ENCODE results near the gene LMOD1.
"Not testable (repeated sequence)": the region's sequence is repeated elsewhere in the genome, so short reads cannot be mapped to it uniquely, and the experiment has no call there.

Gene LMOD1

DNA sequence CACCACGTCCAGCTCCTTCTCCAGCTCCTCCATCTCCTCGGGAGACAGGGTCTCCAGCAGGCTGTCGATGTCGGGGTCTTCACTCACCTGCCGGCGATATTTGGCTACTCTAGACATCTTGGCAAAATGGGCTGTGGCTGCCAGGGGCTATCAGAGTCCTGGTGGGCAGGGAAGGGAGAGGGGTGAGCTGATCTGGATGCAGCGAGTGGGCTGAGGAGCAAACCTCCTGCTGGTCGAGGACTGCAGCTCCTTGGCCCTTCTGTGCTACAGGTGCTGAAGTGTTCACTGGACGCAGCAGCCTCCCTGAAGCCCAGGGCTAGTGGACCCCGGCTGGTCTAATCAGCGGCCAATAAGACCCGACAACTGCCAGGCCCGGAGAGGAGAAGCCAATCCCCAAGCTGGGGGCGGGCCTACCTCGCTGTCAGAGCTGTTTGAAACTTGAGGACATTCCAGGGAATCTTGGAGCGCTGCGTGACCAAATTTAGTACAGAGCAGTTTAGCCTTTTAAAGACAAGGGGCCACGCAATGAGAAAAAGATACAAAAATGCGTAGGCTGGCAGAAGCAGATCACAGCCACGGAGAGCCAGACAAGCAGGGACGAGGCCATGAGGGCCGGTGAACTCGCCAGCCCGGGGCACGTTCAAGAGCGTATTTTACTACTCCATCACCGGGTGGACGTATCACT lies at the start of gene LMOD1:
TSS of gene LMOD1 (minus strand) at position 325 of the 685 bp plus-strand sequence. CDS start at position 117, 208 bp downstream.
- peak in 44 of 56 donors; percentile 2 to 72 (median 32) for DNase-seq

DNA sequence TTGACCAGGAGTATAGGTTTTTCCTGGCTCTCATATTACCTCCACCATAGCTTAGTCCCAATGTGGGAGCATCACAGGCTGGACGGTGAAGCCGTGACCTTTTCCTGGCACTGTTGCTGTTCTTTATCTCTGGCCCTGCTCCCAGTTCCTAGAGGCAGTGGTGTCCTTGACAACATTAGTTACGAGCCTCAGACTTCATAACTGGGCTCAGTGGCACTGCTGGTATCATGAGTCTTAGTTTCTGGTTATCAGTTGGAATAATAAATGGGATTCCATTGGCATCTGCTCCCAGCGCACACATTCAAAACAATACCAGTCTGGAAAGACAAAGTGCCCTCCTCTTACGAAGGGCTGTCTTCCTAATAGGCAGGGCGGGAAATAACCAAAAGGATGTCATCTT lies 44.1 kb upstream of the LMOD1 start:
- no peak for DNase-seq

DNA sequence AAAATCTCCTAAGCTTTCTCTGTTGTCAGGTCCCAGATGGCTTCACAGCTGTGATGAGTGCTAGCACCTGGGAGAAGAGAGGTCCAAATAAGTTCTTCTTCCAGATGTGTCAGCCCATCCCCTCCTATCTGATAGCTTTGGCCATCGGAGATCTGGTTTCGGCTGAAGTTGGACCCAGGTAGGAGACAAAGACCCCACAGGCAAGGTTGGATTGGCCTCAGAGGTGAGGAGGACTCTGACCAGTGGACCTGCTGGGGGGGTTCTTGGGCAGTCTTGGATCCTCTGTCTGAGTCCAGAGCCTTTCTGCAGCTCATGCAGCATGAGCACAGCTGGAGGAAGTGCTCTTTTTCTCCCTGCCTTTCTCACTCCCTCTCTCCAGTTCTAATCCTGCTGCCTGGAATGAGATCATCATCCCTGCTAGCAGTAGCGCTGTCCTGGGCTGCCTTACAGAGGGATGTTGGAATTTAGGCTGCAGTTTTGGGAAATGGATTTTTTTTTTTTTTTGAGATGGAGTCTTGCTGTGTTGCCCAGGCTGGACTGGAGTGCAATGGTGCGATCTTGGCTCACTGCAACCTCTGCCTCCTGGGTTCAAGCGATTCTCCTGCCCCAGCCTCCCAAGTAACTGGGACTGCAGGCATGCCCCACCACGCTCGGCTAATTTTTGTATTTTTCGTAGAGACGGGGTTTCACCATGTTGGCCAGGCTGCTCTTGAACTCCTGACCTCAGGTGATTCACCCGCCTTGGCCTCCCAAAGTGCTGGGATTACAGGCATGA lies 43.2 kb upstream of the LMOD1 start:
- no peak for DNase-seq

DNA sequence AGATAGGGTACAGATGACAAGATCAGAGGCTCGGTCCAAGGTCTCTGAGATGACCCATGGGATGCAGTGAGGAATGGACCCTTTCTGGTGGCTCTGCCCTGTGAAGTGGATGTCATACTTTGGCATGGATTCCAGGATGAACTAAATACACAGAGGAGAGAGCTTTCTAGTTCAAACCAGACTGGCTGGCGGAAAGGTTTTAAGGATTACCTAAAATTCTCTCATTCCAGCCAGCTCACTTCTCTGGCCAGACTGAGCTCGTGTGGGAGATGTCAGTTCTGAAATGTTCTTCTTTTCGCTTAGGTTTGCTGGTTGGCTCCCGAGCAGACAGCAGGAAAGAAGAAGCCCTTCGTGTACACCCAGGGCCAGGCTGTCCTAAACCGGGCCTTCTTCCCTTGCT lies 42.3 kb upstream of the LMOD1 start:
- no peak for DNase-seq

DNA sequence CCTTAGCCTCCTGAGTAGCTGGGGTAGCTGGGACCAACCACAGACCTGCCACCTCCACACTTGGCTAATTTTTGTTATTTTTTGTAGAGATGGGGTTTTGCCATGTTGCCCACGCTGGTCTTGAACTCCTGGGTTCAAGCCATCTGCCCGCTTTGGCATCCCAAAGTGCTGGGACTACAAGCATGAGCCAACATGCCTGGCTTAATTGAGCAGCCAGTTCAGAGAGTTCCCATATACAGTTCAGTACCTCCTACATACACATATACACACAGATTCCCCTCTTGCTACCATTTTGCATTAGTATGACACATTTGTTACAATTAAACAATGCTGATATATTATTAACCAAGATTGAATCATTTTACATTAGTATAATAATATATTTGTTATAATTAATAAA lies 39.0 kb upstream of the LMOD1 start:
- no peak for DNase-seq

DNA sequence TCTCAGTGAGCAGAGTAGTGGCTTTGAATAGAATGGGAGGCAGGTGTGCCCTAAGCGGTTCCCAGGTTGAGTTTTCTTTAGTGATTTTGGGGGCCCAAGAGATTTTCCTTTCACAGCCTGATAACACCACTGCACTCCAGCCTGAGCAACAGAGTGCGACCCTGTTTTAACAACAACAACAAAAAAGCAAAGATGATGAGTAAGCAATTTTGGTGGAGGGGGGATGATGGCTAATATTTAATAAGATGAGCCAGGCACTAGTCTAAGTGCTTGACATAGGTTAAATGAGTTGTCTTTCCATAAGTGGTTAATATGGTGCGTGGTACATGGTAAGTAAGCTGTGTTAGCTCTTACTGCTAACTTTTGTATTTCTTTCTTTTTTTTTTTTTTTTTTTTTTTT lies 38.1 kb upstream of the LMOD1 start:
- no peak for DNase-seq

DNA sequence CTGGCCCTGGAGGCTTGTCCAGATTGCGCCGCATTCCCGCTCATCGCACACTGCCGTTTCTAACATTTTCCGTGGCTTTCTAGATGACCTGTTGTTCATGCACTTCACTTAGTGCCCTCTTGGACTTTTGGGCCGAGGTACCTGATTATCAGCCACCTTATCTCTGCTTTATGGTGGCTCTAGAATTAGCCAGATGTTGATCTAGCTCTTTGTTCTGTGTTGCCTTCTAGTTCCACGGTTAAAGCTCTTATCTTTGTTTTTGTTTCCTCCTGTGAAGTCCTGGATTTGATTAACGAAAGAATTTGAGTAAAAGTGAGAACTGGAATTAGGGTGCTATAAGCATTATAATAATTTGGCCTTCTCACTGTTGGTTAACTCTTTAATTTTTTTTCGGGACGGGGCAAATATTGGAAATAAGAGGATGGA lies 37.0 kb upstream of the LMOD1 start:
- DNase-seq = no peak

DNA sequence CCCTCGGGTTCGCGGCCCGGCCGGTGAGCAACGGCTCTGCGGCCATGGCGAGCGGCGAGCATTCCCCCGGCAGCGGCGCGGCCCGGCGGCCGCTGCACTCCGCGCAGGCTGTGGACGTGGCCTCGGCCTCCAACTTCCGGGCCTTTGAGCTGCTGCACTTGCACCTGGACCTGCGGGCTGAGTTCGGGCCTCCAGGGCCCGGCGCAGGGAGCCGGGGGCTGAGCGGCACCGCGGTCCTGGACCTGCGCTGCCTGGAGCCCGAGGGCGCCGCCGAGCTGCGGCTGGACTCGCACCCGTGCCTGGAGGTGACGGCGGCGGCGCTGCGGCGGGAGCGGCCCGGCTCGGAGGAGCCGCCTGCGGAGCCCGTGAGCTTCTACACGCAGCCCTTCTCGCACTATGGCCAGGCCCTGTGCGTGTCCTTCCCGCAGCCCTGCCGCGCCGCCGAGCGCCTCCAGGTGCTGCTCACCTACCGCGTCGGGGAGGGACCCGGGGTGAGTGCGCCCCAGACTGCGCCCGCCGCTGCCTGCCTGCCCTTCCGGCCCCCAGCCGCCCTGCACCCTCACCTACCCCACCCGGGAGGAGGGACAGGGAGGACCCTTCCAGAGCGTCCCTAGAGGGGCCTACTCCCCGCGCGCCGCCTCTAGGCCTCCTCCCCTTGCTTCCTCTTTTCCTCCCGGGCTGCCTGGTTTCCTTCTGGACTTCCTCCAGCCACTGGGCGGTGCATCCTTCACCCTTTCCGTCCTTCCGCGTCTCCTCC lies 36.5 kb upstream of the LMOD1 start, which contains the start of gene RNPEP:
TSS of gene RNPEP (plus strand) at position 26 of the 757 bp plus-strand sequence. CDS start at position 45, 19 bp downstream.
- peak in 43 of 56 donors; percentile 16 to 72 (median 50) for DNase-seq

DNA sequence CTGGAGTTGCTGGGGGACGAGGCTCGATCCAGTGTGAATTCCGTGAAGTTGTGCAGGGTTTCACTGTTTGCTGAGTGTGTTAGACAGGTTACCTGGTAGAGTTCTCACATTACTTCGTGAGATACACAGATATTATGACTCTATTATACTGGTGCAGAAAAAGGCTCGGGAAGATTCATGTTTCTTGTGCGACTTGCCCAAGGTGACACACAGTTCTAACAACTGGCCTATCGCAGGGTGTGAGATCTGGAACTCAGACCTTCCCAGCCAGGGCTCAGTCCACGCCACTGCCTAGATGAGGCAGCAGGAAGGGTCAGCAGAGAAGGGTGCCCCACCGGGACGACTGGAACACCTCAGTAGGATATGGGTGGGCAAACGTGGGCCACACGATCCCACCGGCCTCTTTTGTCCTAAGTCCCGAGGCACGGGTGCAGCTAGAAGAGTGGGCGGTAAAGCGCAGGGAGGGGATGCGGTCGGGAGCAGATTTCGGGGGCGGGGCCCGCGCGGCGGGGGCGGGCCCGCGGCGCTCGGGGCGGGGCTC lies 35.8 kb upstream of the LMOD1 start:
- DNase-seq = peak in 32 of 56 donors; percentile 24 to 80 (median 51)

DNA sequence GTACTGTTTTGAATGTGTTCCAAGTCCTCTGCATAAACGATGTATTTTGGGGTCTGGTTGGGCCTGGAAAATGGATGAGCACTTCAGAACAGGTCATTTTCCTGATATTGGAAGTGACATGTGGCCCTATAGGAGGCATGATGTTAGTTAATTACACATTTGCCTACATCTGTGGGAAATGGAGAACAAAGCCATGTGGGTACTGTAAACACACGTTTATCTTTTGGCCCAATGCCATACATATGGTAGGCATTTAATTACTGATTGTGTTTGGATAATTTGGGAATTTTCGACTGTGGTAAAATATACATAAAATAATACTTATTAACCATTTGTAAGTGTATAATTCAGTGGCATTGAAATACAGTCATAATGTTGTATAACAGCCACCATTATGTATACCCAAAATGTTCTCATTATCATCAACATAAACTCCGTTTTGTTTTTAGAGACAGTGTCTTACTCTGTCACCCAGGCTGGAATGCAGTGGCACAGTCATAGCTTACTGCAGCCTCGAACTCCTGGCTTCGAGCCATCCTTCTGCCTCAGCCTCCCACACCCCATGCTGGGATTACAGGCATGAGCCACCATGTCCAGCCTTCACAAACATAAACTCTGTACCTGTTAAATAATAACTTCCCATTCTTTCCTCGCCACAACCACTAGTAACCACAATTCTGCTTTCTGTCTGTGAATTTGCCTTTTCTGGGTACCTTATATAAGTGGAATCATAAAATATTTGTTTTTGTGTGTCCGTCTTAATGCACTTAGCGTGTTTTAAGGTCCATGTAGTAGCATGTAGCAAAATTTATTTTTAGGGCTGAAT lies 24.2 kb upstream of the LMOD1 start:
- peak in 1 of 56 donors; percentile 32 for DNase-seq

DNA sequence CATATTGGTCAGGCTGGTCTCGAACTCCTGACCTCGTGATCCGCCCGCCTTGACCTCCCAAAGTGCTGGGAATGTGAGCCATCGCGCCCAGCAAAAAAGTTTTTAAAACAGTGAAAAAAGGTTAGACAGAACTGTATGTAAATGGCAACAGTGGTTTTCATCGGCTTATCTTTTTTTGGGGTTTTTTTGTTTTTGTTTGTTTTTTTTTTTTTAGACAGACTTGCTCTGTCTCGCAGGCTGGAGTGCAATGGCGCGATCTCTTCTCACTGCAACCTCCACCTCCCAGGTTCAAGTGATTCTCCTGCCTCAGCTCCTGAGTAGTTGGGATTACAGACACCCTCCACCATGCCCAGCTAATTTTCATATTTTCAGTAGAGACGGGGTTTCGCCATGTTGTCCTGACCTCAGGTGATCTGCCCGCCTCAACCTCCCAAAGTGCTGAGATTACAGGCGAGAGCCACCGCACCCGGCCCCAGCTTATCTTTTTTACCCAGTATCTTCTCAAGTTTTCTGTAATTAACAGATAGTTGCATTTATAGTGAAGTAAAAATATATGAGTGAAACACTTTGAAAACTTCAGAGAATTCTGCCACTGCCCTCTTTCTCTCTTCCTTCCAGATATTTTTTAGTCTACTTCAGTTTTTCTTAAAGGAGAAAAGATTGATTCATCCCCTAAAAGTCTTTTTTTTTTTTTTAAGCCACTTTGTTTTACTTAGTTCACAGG lies 22.0 kb upstream of the LMOD1 start:
- no peak for DNase-seq

DNA sequence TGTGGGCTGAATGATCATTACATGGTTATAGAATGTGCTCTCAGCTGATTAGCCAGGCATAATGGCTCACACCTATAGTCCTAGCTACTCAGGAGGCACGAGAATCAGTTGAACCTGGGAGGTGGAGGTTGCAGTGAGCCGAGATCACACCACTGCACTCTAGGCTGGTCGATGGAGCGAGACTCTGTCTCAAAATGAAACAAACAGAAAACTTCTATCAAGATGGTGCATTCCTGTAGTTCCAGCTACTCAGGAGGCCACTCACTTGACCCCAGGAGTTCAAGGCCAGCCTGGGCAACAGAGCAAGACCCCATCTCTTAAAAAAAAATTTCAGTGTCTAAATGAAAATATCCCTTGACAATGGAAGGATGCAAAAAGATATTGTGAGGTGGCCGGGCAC lies 19.8 kb upstream of the LMOD1 start:
- no peak for DNase-seq

DNA sequence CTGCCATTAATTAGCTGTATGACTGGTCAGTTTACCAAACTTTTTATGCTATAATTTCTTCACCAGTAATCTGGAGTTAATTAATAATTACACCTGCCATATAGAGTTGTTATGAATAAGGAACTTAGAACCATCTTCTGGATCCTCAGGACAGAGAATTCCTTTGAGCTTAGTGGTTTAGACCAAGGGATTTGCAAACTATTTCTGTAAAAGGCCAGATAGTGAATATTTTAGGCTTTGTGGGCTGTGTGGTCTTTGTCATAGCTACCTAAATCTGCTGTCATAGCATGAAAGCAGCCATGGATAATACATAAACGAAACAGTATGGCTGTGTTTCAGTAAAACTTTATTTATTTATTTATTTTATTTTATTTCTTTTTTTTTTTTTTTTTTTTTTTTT lies 17.9 kb upstream of the LMOD1 start:
- no peak for DNase-seq

DNA sequence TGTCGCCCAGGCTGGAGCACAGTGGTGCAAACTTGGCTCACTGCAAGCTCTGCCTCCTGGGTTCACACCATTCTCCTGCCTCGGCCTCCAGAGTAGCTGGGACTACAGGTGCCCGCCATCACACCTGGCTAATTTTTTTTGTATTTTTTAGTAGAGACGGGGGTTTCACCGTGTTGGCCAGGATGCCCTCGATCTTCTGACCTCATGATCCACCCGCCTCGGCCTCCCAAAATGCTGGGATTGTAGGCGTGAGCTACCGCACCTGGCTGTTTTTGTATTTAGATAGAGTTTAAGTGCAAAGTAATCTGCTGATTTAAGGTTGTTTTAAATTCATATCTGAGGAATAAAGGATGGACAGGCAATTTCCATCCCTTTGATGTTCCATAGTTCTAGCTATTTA lies 16.0 kb upstream of the LMOD1 start:
- DNase-seq = not testable (repeated sequence)

DNA sequence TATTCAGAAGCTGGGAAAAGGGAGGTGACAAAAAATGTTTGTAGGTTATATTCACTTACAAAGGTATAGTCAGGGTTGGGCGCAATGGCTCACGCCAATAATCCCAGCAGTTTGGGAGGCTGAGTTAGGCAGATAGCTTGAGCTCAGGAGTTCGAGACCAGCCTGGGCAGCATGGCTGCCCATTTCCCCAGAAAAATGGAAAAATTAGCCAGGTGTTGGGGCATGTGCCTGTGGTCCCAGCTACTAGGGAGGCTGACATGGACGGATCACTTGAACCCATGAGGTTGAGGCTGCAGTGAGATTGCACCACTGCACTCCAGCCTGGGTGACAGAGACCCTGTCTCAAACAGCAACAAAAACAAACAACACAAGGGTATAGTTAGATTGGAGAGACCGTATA lies 12.0 kb upstream of the LMOD1 start:
- DNase-seq = no peak

DNA sequence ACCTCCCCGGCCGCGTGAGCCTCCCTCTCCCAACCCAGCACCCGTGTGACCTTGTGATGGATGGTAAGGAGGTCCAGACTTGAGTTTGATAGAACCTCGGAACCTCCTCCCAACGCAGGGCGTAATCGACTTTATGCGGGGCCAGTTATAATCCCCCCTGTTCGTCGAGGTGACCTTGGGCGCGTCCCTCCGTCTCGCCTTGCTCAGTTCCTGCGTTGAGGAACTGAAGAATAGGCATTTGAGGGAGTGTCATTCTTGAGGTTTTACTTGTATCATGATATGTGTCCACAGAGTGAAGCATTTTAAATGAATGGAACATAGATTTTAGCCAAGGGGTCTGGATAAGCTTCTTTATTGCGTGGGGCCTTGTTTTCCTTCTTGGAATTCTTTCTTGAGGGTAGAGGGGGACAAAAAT lies 9.4 kb upstream of the LMOD1 start:
- DNase-seq = no peak

DNA sequence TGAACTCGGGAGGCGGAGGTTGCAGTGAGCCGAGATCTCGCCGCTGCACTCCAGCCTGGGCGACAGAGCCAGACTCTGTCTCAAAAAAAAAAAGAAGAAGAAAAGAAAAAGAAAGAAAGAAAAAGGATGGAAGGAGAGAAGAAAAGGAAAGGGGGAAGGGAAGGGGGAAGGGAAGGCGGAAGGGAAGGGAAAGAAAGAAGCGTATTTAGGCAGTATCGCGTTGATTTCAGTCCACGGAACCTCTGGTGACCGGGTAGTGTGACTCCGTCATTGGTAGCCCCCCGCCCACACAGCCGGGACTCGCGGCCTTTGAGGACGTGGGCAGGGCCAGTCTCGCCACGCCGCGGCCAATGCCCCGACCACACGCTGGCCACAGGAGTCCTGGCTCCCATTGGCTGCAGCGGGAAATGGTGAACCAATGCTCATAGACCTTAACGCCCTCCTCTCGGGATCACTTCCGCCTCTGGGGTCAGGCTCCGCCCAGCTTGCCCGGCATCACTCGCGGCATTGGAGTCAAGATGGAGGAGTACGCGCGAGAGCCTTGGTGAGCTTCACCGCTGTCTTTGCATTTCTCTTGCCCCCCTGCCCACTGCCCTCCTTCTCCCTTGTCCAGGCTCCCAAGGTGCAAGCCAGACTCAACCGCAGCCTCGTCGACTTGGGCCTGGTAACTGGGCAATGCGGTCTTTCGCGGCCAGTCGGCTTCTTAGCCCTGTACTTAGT lies 8.8 kb upstream of the LMOD1 start, which contains the start of gene TIMM17A:
TSS of gene TIMM17A (plus strand) at position 495 of the 720 bp plus-strand sequence. CDS start at position 519, 24 bp downstream.
- peak; percentile 62 to 99 (median 95) for DNase-seq

DNA sequence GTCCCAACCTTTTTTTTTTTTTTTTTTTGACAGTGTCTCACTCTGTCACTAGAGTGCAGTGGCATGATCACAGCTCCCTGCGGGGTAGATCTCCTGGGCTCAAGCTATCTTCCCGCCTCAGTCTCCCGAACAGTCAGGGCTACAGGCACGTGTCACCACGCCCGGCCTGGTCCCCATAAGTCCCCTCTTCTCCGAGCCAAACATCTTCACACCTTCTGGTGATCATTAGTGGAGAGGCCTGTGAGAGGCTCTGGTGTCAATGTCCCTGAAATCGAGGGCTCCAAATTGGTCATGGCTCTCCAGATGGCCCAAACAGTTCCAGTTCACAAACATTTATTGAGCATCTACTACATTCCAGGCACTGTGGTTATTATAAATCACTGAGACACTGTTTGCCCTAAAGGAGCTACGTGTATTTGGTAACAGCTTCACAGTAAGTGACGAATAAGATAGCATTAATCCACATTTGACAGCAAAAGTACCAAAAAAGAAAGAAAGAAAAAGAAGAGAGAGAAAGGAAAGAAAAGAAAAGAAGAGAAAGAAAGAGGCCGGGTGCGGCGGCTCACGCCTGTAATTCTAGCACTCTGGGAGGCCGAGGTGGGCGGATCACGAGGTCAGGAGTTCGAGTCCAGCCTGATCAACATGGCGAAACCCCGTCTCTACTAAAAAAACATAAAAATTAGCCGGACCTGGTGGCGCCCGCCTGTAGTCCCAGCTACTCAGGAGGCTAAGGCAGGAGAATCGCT lies 8.1 kb upstream of the LMOD1 start:
- DNase-seq = no peak

Data from nucleus accumbens (tissue), 56 donors.